CD4-positive, alpha-beta T cell treated with Interleukin-15 for 1 hour (primary cell): ENCODE results near the gene LUM.

ENCODE experiments used
- DNase-seq: peaks from one replicate; pipeline ENCODE4 v3.0.0-alpha.2; 2020

The LUM gene

DNA sequence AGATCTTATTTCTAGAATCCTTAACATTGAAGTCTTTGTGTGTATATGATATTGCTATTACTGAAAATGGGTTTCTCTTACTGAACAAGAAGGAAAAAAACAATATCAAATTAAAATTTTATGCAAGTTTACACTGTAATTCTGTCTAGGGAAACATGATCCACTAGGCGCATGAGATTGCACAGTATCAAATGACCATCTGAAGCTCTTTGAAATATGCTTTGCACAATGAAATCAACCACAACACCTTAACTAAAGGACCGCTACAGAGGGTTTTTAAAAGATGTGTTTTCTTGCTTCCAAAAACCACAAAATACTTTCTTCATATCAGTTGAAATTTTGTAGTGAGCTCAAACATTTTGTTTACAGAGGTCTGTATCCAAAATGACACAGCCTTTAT, 38.4 kb downstream of the LUM start:
- DNase-seq: no peak

DNA sequence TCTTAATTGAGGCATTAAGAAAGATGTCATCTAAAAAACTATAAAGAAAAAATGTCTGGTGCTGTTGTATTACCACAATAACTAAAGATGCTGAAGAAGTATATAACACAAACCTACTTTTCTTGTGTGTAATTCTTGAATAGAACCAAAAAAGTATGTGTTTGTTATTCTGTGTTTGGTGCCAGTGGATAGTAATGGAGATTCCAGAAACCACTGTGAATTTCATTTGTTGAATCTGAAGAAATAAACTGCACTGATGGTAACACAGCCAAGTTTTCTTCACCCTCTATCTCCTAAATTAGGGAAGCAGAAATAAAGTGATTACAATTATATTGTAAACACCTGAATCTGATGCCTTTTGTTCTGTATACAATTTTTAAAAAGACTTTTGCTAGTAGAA, 40.4 kb downstream of the LUM start:
- no peak for DNase-seq

DNA sequence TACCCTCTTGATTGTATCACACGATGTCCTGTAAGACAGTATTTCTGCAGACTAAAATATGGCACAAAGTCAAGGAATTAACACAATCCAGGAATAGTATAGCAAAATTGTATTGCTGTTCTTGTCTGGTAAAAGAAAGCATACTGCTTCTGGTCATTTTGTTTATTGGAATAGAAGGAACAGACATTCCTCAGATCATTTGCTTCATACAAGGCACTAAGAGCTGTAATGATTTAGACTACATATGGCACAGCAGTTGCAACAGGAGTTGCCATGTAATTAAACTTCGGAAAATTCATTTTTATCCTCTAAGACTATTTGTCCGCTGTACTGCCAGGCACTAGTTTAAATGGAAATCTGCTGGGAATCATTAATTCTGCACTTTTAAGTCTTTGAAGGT, 45.9 kb downstream of the LUM start:
- DNase-seq: no peak

DNA sequence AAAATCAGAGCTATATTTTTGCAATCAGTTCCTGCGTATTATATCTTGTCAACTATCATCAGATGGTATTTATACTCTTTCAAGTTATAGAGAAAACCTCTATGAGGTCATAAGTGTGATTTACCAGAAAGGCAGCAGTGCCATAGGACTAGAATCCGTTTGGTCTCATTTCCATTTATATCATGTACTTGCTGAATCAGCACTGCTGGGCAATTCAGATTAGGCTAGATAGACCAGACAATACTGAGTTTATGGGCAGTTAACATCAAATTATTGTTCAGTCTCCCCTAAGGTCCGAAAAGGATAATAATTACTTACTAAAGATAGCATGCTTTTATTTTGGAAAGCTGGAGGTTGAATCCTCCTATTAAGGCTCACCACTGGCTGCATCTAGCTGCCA, 46.7 kb downstream of the LUM start:
- no peak for DNase-seq

DNA sequence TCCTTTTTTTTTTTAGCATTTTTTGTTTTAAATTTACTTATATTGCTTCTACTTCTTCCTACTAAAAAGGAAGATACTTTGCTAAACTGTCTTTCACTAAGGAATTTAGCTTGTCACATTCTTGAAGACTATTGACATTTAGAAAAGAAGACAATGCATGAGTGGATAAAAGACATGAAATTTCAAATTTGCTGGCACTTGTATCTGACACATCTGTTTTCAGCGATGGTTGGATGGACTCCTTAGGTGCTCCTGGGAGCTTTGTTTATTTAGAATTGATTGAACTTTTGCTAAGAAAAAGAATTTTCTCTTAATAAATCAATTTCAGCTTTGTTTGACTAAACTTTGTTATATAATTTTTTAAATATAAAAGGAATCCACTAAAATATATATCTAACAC, 50.2 kb downstream of the LUM start:
- DNase-seq: no peak

DNA sequence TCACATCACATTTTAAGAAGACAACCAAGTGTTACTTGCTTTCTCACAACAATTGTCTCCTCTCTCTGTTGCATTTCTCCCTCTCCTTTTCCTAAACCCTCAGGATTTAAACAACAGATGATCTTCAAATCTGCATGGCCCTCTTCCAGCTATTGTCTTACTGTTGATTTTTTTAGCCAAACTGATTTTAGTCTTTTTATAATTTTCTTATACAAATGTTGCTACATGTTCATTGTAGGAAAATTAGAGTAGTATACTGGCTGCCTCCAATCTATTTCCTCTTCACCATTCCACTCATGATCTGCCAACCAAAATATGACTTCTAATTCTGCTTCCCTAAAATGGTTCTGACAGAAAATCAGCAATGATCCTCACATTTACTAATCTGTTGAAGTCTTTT, 52.1 kb downstream of the LUM start:
- no peak for DNase-seq

DNA sequence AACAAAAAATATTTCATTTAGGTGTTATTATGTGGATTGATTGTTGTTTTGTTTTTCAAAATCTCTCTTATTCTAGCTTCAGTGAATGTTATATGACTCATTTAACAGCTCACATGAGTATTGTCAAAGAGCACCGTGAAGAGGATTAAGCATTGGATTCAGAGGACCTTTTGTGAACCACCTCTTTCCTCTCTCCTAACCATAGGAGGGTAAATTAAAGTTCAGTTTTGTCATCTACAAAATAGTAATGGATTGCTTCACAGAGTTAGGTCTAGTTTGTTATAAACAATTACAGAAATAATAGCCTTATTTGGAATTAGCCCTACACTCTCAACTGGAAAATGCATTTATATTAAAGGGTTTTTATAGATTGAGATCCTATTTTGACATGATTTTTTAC, 52.5 kb downstream of the LUM start:
- DNase-seq: no peak

DNA sequence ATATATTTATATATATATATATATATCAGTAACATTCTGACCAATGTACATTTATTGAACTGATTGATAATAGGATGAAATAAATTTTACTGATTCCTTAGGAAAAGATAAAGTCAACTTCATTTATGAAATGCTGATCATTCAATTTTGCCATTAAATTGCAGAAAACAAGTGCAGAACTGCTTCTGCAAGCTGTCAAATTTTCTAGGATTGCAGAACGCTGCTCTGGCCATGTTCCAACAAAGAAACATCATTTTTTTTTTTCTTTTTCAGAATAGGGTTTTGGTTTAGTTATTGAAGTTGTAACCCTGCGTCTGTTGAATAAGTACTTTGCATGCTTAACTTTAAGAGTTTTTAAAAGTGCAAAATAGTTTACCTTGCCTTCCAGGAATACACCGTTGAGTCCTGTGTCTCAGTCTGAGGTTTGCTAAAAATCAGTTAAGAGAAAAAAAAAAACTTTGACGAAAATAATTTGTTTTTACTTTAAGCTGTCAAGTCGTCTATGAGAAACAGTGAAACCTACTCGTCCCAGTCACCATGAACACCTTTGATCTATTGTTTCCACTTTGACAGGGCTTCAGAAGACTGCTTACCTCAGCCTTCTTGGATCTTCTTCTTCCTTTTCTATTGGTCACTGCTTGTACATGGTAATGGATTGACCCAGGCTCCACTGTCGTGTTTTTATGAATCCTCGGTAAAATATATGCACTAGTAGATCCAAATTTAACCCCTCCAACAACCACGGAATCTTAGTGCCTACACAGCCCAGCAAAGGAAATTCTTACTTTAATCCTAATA, 53.7 kb downstream of the LUM start, which contains the start of gene KERA:
Gene KERA (minus strand): TSS at position 657 of the 798 bp plus-strand sequence. CDS start 1,743 bp downstream, outside the sequence.
- DNase-seq: no peak

DNA sequence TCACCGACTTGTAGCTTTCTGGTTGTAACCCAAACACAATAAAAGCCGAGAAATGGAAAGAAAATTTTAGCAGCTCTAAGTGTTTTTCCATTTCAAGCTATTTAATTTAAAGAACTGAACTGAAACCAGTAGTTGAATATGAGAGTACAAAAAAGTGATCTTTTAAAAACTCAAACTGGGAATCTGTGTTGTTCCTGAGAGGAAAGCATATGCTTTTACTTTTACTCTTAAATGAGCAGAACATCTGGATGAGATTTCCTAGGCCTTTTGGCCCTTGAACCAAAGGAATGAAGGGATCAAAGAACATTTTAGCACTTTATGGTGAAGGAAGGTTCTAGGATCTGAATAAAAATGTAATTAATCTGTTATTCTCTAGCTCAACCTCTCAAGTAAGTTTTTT, 54.8 kb downstream of the LUM start:
- DNase-seq: no peak

DNA sequence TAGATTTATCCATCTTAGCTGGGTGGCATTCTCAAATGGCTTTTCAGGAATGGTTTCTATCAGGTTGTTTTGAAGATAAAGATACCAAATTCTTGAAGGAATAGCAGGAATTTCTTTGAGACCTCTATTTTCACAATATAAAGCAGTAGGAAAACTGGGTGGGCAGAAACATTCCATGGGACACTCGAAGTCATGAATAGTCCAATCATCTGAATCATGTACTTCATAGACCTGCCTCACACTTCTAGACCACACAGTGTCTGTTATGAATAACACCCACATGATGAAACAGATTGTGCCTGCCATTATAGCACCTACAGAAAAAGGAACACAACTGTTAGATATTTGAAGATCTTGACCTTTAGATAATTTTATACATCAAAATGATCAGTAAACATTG, 55.3 kb downstream of the LUM start:
- DNase-seq: no peak

DNA sequence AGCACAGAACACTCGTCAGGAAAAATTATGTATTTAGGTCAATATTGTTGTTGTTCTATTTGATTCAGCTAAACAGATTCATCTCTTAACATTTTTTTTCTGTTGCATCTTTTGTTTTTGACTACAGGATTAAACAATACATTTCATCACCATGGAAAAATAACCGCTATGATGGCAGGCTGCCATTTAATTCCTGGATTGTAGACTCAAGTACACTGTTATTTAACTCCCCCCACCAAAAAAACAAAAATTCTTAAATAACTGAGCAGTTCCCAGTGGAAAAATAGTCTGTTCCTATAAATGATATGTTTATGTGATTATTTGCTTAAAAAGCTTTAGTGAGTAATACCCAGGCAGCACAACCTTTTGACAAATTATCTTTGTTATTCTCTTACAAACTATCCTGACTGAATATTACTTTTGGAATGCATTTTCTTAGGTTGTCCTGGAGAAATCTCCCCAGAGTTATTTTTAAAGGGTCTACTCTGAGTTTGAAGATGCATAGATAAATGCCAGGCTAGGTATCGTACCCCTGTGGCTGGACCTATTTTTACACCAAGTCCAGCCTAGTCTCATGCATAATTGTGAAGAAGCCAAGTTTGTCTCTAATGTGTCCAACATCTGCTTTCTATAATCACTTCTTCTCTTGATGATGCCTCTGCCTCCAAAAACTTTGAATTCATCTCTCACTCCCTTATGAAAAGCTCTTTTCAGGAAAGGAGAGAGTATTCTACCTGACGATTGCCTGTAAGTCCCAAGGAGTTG, 57.2 kb downstream of the LUM start:
- DNase-seq: no peak
